Measurements from ENCODE around the gene IGFBPL1. TPM values are rescaled to one million over a fixed set of nuclear protein-coding genes. Genes with fewer than 3 reads are reported as not detected.
A peak's percentile ranks its signal among the peaks of the same experiment; 100 is the strongest.

The IGFBPL1 gene
- total and polyA plus RNA-seq, 2 of the 13 experiments (the other 11 are each of a cell fraction or from before 2014, with no cell fraction given), result 0.24 TPM; not detected in 1

- TF ChIP-seq, protein P1, sequence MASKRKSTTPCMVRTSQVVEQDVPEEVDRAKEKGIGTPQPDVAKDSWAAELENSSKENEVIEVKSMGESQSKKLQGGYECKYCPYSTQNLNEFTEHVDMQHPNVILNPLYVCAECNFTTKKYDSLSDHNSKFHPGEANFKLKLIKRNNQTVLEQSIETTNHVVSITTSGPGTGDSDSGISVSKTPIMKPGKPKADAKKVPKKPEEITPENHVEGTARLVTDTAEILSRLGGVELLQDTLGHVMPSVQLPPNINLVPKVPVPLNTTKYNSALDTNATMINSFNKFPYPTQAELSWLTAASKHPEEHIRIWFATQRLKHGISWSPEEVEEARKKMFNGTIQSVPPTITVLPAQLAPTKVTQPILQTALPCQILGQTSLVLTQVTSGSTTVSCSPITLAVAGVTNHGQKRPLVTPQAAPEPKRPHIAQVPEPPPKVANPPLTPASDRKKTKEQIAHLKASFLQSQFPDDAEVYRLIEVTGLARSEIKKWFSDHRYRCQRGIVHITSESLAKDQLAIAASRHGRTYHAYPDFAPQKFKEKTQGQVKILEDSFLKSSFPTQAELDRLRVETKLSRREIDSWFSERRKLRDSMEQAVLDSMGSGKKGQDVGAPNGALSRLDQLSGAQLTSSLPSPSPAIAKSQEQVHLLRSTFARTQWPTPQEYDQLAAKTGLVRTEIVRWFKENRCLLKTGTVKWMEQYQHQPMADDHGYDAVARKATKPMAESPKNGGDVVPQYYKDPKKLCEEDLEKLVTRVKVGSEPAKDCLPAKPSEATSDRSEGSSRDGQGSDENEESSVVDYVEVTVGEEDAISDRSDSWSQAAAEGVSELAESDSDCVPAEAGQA (IDR thresholded peaks at IDR 0.05; ENCODE audit: low read depth), result no peak; the same call in 1 of the 2 replicates
- TF ChIP-seq, protein P1 (CRISPR knock-in tag; IDR thresholded peaks at IDR 0.05; ENCODE audit: borderline replicate concordance), result 0 out of 2 replicates have a peak, but pooled peaks have one; percentile 86
- TF ChIP-seq TAF1 (CRISPR knock-in tag; IDR thresholded peaks at IDR 0.05), result peak; percentile 91
- TF ChIP-seq ZNF530 (CRISPR knock-in tag; IDR thresholded peaks at IDR 0.05; ENCODE audit: low read depth), result no peak
- TF ChIP-seq, protein P2, sequence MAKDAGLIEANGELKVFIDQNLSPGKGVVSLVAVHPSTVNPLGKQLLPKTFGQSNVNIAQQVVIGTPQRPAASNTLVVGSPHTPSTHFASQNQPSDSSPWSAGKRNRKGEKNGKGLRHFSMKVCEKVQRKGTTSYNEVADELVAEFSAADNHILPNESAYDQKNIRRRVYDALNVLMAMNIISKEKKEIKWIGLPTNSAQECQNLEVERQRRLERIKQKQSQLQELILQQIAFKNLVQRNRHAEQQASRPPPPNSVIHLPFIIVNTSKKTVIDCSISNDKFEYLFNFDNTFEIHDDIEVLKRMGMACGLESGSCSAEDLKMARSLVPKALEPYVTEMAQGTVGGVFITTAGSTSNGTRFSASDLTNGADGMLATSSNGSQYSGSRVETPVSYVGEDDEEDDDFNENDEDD (CRISPR knock-in tag; IDR thresholded peaks at IDR 0.05; ENCODE audit: borderline replicate concordance), result peak; percentile 73; the same call in 1 of the 2 replicates
- TF ChIP-seq BCL3 (CRISPR knock-in tag; IDR thresholded peaks at IDR 0.05), result no peak; the same call in 1 of the 2 replicates
- TF ChIP-seq CBFB (CRISPR knock-in tag; IDR thresholded peaks at IDR 0.05), result peak; percentile 70
- TF ChIP-seq MYNN (CRISPR knock-in tag; IDR thresholded peaks at IDR 0.05; ENCODE audit: low read depth), result no peak
- TF ChIP-seq ZNF281 (CRISPR knock-in tag; IDR thresholded peaks at IDR 0.05; ENCODE audit: borderline replicate concordance), result no peak
- 0 out of 2 replicates have a peak, but pooled peaks have one; percentile 13 for TF ChIP-seq HMG20B (CRISPR knock-in tag; conservative IDR thresholded peaks at IDR 0.05)
- peak; percentile 73; the same call in 1 of the 2 replicates for TF ChIP-seq MEIS1 (CRISPR knock-in tag; IDR thresholded peaks at IDR 0.05; ENCODE audit: borderline replicate concordance)
- peak; percentile 96 for TF ChIP-seq SALL2 (CRISPR knock-in tag; IDR thresholded peaks at IDR 0.05)
- TF ChIP-seq ZNF24 (IDR thresholded peaks at IDR 0.05), result no peak
- no peak for TF ChIP-seq SIX4 (CRISPR knock-in tag; IDR thresholded peaks at IDR 0.05)
- TF ChIP-seq ZNF776 (CRISPR knock-in tag; IDR thresholded peaks at IDR 0.05), result peak; percentile 54; the same call in 1 of the 2 replicates
- TF ChIP-seq, protein P3, sequence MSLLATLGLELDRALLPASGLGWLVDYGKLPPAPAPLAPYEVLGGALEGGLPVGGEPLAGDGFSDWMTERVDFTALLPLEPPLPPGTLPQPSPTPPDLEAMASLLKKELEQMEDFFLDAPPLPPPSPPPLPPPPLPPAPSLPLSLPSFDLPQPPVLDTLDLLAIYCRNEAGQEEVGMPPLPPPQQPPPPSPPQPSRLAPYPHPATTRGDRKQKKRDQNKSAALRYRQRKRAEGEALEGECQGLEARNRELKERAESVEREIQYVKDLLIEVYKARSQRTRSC (CRISPR knock-in tag; IDR thresholded peaks at IDR 0.05; ENCODE audit: low read depth), result no peak
Observed at GRCh38 chr9:38392235-38393127, 31.8 kb downstream of the IGFBPL1 start, which contains the start of gene ALDH1B1 (continued).

Measured in HepG2 (cell line).